GM06990 (cell line): ENCODE data around the gene TIMP3.

Experiments used
- DNase-seq: peaks from one replicate; pipeline ENCODE4 v3.0.0-alpha.2; 2011; ENCODE audit not compliant: insufficient read length; ENCODE audit errors: extremely low read depth
- H3K27me3 ChIP-seq: replicated peaks from 2 replicates; pipeline ENCODE4 v1.6.0; 2011; ENCODE audit warnings: low read length; ENCODE audit not compliant: control insufficient read depth, insufficient read depth
- H3K36me3 ChIP-seq: 2 replicates; pipeline ENCODE4 v1.5.1; 2011; ENCODE audit warnings: low read length; ENCODE audit not compliant: control insufficient read depth, insufficient read depth
- H3K4me3 ChIP-seq: replicated peaks from 2 replicates; pipeline ENCODE4 v1.5.1; 2011; ENCODE audit warnings: low read depth, mild to moderate bottlenecking, control low read depth, low read length
- CTCF ChIP-seq: IDR thresholded peaks from 2 replicates; pipeline ENCODE4 v1.5.1; 2011; ENCODE audit warnings: low read length, control low read depth, mild to moderate bottlenecking, inconsistent platforms; ENCODE audit not compliant: insufficient read depth, poor library complexity, severe bottlenecking

Gene TIMP3

GRCh38 chr22:32858121-32858703 lies 56.7 kb downstream of the TIMP3 start:
- no peak for DNase-seq
- Histone ChIP-seq H3K4me3 (no peak overlapping the region), H3K27me3 (no peaks in the 10 kb centered on the region; the same call in none of the 2 replicates), H3K36me3 (no peaks in the 10 kb centered on the region)
- TF ChIP-seq CTCF = no peak

- TF ChIP-seq CTCF = no peak
- Histone ChIP-seq H3K27me3 (no peaks in the 10 kb centered on the region; the same call in none of the 2 replicates), H3K36me3 (no peaks in the 10 kb centered on the region), H3K4me3 (no peak overlapping the region)
- DNase-seq = no peak
Observed at GRCh38 chr22:32858957-32859356, 57.5 kb downstream of the TIMP3 start.

- H3K4me3 ChIP-seq = no peak overlapping the region
- no peak for TF ChIP-seq CTCF
- no peaks in the 10 kb centered on the region for H3K36me3 ChIP-seq
- no peaks in the 10 kb centered on the region; the same call in none of the 2 replicates for H3K27me3 ChIP-seq
- DNase-seq = no peak
Observed at GRCh38 chr22:32859743-32860142, 58.2 kb downstream of the TIMP3 start.

GRCh38 chr22:32861330-32861729 lies 59.8 kb downstream of the TIMP3 start:
- no peak overlapping the region for H3K4me3 ChIP-seq
- no peaks in the 10 kb centered on the region; the same call in 1 of the 2 replicates for H3K27me3 ChIP-seq
- H3K36me3 ChIP-seq = no peaks in the 10 kb centered on the region
- no peak for TF ChIP-seq CTCF
- DNase-seq = no peak

- Histone ChIP-seq H3K36me3 (no peaks in the 10 kb centered on the region), H3K27me3 (no peaks in the 10 kb centered on the region; the same call in 1 of the 2 replicates), H3K4me3 (no peak overlapping the region)
- TF ChIP-seq CTCF = no peak
- no peak for DNase-seq
Observed at GRCh38 chr22:32862083-32862482, 60.6 kb downstream of the TIMP3 start.
